Spleen (tissue), 7 donors: ENCODE measurements around the gene C9orf85.

Experiments used
- CTCF ChIP-seq, 11 experiments: fragments of 200-600 bp in 7 of 11; fragments of 450-650 bp in 4 of 11; sonication (generic) in 4 of 11; IDR thresholded peaks in 8 of 11; conservative IDR thresholded peaks in 3 of 11; 1 replicate in 7 of 11; 2 replicates in 4 of 11; pipeline versions ENCODE4 v1.4.0 to v1.8.0; 2016 to 2021; ENCODE audit warnings: antibody characterized with exemption in 11 of 11, inconsistent platforms in 4 of 11, mild to moderate bottlenecking in 1 of 11
- POLR2A ChIP-seq, 3 donors: fragments of 450-650 bp; IDR thresholded peaks; one replicate each; pipeline ENCODE4 v1.5.1; 2017; ENCODE audit warnings: antibody characterized with exemption in 3 of 3, mild to moderate bottlenecking in 1 of 3
- POLR2AphosphoS5 ChIP-seq, 3 donors: sonication (generic); formaldehyde crosslinking; IDR thresholded peaks; one replicate each; pipeline ENCODE4 v1.5.1; 2017; ENCODE audit warnings: antibody characterized with exemption in 3 of 3
- donor health status: DM: no; HTN: no; CAD: no; lungs with moderate emphysema.
- donor health status: DM: no; HTN: no; CAD: no.
- donor health status: DM: no; HTN: no; CAD: no.

DNA sequence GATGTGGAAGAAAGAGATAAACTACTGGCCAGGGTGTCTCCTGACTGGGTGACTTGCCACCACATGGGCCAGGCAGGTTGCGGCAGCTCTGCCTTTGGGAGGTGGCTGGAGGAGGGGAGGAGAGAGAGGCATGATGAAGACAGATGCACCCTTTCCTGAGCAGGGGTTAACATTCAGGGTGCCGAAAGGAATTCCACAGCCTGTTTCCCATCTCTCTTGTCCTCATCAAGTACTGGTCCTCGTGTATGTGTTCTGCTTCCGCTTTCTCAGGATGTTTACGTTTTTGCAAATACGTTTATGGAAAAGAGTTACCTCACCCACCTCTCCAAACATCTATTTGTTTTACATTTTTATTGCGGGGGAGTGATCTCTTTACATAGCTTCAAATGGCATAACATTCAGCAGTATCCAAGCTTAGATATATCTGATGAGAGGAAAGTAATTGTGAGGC, 73.4 kb downstream of the C9orf85 start:
- TF ChIP-seq CTCF (IDR thresholded peaks at IDR 0.05 in 8 of 11, conservative IDR thresholded peaks at IDR 0.05 in 3 of 11) (no peak), POLR2A (IDR thresholded peaks at IDR 0.05) (no peak), POLR2AphosphoS5 (IDR thresholded peaks at IDR 0.05) (no peak)
